ENCODE results near the gene MCOLN3. TPM values are rescaled to one million over a fixed set of nuclear protein-coding genes. Genes with fewer than 3 reads are reported as not detected.

The MCOLN3 gene
- total and polyA plus RNA-seq, 2 of the 4 experiments (the other 2 are of a cell fraction), result 0.03 TPM; not detected in 1

GRCh38 chr1:85001742-85002141 lies 46.6 kb downstream of the MCOLN3 start:
- H4K91ac ChIP-seq (ENCODE audit: insufficient read depth, low read depth, low read length), result no peak overlapping the region
- H2BK5ac ChIP-seq (ENCODE audit: low read depth, low read length, poor library complexity, severe bottlenecking), result no peak overlapping the region
- H3K4me2 ChIP-seq (ENCODE audit: low read depth, low read length), result no peak overlapping the region
- H3K18ac ChIP-seq (ENCODE audit: low read depth, low read length), result no peak overlapping the region
- no peak overlapping the region for H2AK5ac ChIP-seq (ENCODE audit: low read depth, low read length)
- H3K4ac ChIP-seq (ENCODE audit: low read depth, low read length), result no peak overlapping the region
- no peak overlapping the region for H3K23ac ChIP-seq (ENCODE audit: low read depth, low read length)
- peaks cover 46% of the 10 kb centered on the region for H3K27me3 ChIP-seq (ENCODE audit: control insufficient read depth, insufficient read depth, low read length)
- no peaks in the 10 kb centered on the region for H4K20me1 ChIP-seq (ENCODE audit: insufficient read depth, low read length)
- BruUV-seq (replicated peaks), result no TSS peak
- H3K14ac ChIP-seq (replicated peaks; ENCODE audit: low read depth, low read length), result no peak overlapping the region
- no peak overlapping the region for H2BK15ac ChIP-seq (ENCODE audit: low read depth, low read length)
- intact Hi-C loops (cut with micrococcal nuclease), result no loop called here
- H2BK120ac ChIP-seq (ENCODE audit: low read depth, low read length), result no peak overlapping the region
- no peaks in the 10 kb centered on the region for H3K9me3 ChIP-seq (ENCODE audit: control insufficient read depth, insufficient read depth, low read length)
- H3K4me1 ChIP-seq (ENCODE audit: control insufficient read depth, insufficient read depth, low read length), result peaks cover 2% of the 10 kb centered on the region; the same call in 1 of the 2 replicates
- ATAC-seq (ENCODE audit: low read depth) (no peak), DNase-seq (no peak)
- CTCF ChIA-PET, result interaction anchor here (1.5 kb wide), 1 partner anchor 57 kb away, joined by 4 read pairs; no protein-coding TSS in a partner anchor
- H3K56ac ChIP-seq (ENCODE audit: extremely low read depth, insufficient read depth, low read length), result no peak overlapping the region
- POLR2A ChIA-PET (ENCODE audit: unreplicated experiment), result no interaction called here
- no peaks in the 10 kb centered on the region for H3K36me3 ChIP-seq (ENCODE audit: control insufficient read depth, insufficient read depth, low read length)
- H3K9me1 ChIP-seq (ENCODE audit: insufficient read depth, low read length), result no peaks in the 10 kb centered on the region
- in situ Hi-C loops (cut with MboI; ENCODE audit: low sequenced_read_pairs), result no loop called here
- H3K27ac ChIP-seq (ENCODE audit: insufficient read depth, low read length), result no peak overlapping the region
- no peak overlapping the region for H2BK20ac ChIP-seq (ENCODE audit: low read depth, low read length)
- H2AK9ac ChIP-seq (replicated peaks; ENCODE audit: low read depth, low read length, poor library complexity), result no peak overlapping the region
- no peak overlapping the region for H2AFZ ChIP-seq (replicated peaks; ENCODE audit: low read length, poor library complexity)
- H4K8ac ChIP-seq (ENCODE audit: low read depth in 2 of 2, low read length in 2 of 2), result no peak overlapping the region
- TF ChIP-seq BHLHE40 (IDR thresholded peaks at IDR 0.05; ENCODE audit: low read depth, low read length) (no peak), FOS (IDR thresholded peaks at IDR 0.05; ENCODE audit: low read depth, low read length) (no peak), CHD1 (IDR thresholded peaks at IDR 0.05; ENCODE audit: low read depth, low read length) (no peak), RCOR1 (IDR thresholded peaks at IDR 0.05; ENCODE audit: insufficient replicate concordance, low read length) (no peak), ELK1 (IDR thresholded peaks at IDR 0.05; ENCODE audit: borderline replicate concordance, low read depth, low read length) (no peak), CEBPB (IDR thresholded peaks at IDR 0.05; ENCODE audit: low read depth, low read length) (no peak), RFX5 (IDR thresholded peaks at IDR 0.05; ENCODE audit: low read depth, low read length) (no peak), POLR2A (IDR thresholded peaks at IDR 0.05; ENCODE audit: low read depth, low read length) (no peak), MAZ (IDR thresholded peaks at IDR 0.05; ENCODE audit: borderline replicate concordance, low read depth, low read length) (no peak), SMC3 (IDR thresholded peaks at IDR 0.05; ENCODE audit: low read depth, low read length) (no peak), MXI1 (IDR thresholded peaks at IDR 0.05; ENCODE audit: borderline replicate concordance, low read depth, low read length) (no peak), RAD21 (IDR thresholded peaks at IDR 0.05; ENCODE audit: low read length) (no peak), MAFK (IDR thresholded peaks at IDR 0.05; ENCODE audit: low read depth, low read length) (no peak)
- TF ChIP-seq, protein P1, sequence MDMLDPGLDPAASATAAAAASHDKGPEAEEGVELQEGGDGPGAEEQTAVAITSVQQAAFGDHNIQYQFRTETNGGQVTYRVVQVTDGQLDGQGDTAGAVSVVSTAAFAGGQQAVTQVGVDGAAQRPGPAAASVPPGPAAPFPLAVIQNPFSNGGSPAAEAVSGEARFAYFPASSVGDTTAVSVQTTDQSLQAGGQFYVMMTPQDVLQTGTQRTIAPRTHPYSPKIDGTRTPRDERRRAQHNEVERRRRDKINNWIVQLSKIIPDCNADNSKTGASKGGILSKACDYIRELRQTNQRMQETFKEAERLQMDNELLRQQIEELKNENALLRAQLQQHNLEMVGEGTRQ (IDR thresholded peaks at IDR 0.05; ENCODE audit: low read depth, low read length), result no peak
- TF ChIP-seq, protein P2, sequence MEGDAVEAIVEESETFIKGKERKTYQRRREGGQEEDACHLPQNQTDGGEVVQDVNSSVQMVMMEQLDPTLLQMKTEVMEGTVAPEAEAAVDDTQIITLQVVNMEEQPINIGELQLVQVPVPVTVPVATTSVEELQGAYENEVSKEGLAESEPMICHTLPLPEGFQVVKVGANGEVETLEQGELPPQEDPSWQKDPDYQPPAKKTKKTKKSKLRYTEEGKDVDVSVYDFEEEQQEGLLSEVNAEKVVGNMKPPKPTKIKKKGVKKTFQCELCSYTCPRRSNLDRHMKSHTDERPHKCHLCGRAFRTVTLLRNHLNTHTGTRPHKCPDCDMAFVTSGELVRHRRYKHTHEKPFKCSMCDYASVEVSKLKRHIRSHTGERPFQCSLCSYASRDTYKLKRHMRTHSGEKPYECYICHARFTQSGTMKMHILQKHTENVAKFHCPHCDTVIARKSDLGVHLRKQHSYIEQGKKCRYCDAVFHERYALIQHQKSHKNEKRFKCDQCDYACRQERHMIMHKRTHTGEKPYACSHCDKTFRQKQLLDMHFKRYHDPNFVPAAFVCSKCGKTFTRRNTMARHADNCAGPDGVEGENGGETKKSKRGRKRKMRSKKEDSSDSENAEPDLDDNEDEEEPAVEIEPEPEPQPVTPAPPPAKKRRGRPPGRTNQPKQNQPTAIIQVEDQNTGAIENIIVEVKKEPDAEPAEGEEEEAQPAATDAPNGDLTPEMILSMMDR (conservative IDR thresholded peaks at IDR 0.05; ENCODE audit: low read depth, low read length), result no peak
- no peak overlapping the region for H3K9ac ChIP-seq (ENCODE audit: low read depth, low read length)
- no peak overlapping the region for H4K5ac ChIP-seq (ENCODE audit: low read depth, low read length)
- H3K79me1 ChIP-seq (ENCODE audit: low read depth in 1 of 2, low read length in 2 of 2), result no peaks in the 10 kb centered on the region
- H3K4me3 ChIP-seq (ENCODE audit: insufficient read depth, low read depth, low read length), result no peak overlapping the region
- dilution Hi-C loops (cut with HindIII; ENCODE audit: low sequenced_read_pairs, unreplicated experiment), result no loop called here

All from IMR-90 (cell line).